HAP-1 (cell line): ENCODE results near the gene KIAA0319L.

ENCODE experiments used
- DNase-seq, 2 experiments: peaks; one replicate each; pipeline ENCODE4 v3.0.0-alpha.2; 2016 to 2020; ENCODE audit warnings: low spot score in 2 of 2
- H3K27me3 ChIP-seq: fragments of 250-450 bp; sonication (Bioruptor Pico); 2 replicates; pipeline ENCODE4 v1.5.1; 2020; ENCODE audit warnings: low read depth, mild to moderate bottlenecking, moderate library complexity
- H3K36me3 ChIP-seq: fragments of 250-450 bp; sonication (Bioruptor Pico); replicated peaks from 2 replicates; pipeline ENCODE4 v1.5.1; 2020; ENCODE audit warnings: mild to moderate bottlenecking
- H3K4me1 ChIP-seq: fragments of 250-450 bp; sonication (Bioruptor Pico); 2 replicates; pipeline ENCODE4 v1.5.1; 2020; ENCODE audit warnings: mild to moderate bottlenecking
- H3K4me3 ChIP-seq: fragments of 250-450 bp; sonication (Bioruptor Pico); 2 replicates; pipeline ENCODE4 v1.5.1; 2020; ENCODE audit warnings: mild to moderate bottlenecking, moderate library complexity
- H3K9me3 ChIP-seq: fragments of 250-450 bp; sonication (Bioruptor Pico); 2 replicates; pipeline ENCODE4 v1.5.1; 2020; ENCODE audit warnings: mild to moderate bottlenecking, moderate library complexity
- in situ Hi-C: fragments of 300-500 bp; cut with MboI; formaldehyde crosslinking; loops from 3 replicates; pipeline ENCODE4 v1.14.3; 2020; ENCODE audit warnings: low sequenced_read_pairs, inconsistent platforms, mixed read lengths

Gene KIAA0319L

DNA sequence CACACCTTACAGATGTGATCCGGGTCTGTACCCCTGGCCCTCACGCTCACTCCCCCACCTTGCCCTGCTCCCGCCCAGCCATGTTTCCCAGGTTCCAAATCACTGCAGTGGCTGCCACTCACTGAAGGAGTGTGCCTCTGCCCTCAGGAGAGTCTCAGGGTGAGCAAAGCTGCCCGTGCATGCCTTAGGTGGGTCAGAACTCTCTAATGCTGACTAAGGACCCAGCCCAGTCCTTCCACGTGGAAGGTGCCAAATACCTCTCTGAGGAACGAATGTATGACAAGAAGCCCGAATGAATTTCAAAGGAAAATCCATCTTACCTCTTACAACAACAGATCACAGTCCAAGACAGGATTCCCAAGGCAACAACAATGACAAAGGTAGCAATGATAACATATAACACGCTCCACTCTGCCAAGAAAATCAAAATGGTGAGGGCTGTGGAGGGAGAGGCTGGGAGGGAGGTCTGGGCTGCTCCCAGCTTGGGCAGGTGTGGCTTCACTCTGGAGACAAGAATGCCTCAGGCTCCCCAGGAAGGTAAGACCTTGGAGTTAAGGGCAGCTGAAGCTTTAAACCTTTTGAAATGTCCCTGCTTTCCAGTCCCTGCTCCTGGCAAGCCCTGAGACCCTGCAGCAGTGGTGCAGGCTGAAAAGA lies 115.2 kb downstream of the KIAA0319L start:
- in situ Hi-C loops: loop anchor here (10.0 kb wide), 1 partner anchor 283 kb away; no protein-coding TSS in a partner anchor
- no peak for DNase-seq
- H3K36me3 ChIP-seq: peaks cover 45% of the 10 kb centered on the region
- H3K27me3 ChIP-seq: no peaks in the 10 kb centered on the region
- no peaks in the 10 kb centered on the region for H3K9me3 ChIP-seq
- H3K4me3 ChIP-seq: no peak overlapping the region
- H3K4me1 ChIP-seq: no peaks in the 10 kb centered on the region

DNA sequence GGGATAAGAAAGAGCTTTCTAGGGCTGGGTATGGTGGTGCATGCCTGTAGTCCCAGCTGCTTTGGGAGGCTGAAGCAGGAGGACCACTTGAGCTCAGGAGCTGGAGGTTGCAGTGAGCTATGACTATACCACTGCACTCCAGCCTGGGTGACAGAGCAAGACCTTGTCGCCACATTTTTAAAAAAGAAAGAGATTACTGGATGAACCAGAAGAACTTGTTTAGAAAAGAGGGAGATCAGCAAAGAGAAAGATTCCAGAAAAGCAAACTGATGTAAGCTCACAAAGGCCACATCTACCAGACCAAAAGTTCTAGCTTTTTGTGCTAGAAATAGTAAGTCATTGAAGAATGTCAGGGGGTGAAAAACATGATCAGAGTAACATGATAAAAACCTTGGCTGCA lies 117.6 kb downstream of the KIAA0319L start:
- Histone ChIP-seq H3K9me3 (no peaks in the 10 kb centered on the region), H3K4me3 (no peak overlapping the region), H3K27me3 (no peaks in the 10 kb centered on the region), H3K4me1 (no peaks in the 10 kb centered on the region), H3K36me3 (peaks cover 58% of the 10 kb centered on the region)
- in situ Hi-C loops: loop anchor here (10.0 kb wide), 1 partner anchor 285 kb away; no protein-coding TSS in a partner anchor
- DNase-seq: no peak

DNA sequence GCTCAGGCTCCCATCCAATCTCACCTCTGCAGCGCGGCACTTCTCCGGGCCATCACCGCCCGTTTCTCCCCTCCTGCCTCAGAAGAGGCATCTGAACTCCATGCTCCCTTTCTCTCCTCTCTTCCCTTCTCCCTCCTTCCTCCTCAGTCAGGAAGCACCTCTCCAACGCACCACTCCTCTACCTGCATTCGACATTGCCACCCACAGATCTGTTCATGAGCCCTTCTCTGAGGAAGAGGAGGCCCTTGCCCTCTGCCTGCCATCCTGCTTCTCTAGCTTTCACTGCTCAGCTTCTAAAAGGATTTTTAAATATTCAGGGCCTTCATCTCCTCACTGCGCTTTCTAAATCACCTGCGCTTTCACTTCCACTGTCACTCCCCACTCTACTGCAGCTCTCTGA lies 120.0 kb downstream of the KIAA0319L start:
- H3K36me3 ChIP-seq: peaks cover 57% of the 10 kb centered on the region
- H3K4me3 ChIP-seq: no peak overlapping the region
- no peaks in the 10 kb centered on the region for H3K9me3 ChIP-seq
- H3K27me3 ChIP-seq: no peaks in the 10 kb centered on the region
- H3K4me1 ChIP-seq: no peaks in the 10 kb centered on the region
- DNase-seq: no peak
- in situ Hi-C loops: no loop called here

DNA sequence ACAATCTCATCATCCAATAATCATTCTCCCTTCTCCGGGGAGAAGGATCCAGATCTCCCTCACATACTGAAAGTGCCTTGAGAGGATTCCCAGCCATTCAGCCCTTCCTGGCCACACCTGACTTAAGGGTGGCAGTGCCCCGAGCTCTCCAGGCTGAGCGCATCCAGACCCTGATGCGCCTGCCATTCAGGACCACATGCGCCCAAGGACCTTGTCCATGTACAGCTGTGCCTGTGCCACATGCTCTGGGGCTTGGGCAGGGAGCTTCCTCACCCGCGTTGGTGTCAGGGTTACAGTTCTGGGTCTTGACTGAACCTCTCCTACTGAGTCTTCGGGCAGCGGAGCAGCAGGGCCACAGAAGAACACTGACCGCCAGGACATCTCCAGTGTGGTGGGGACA lies 121.1 kb downstream of the KIAA0319L start:
- no peaks in the 10 kb centered on the region for H3K4me1 ChIP-seq
- no peaks in the 10 kb centered on the region for H3K9me3 ChIP-seq
- H3K4me3 ChIP-seq: no peak overlapping the region
- in situ Hi-C loops: no loop called here
- peaks cover 49% of the 10 kb centered on the region for H3K36me3 ChIP-seq
- H3K27me3 ChIP-seq: no peaks in the 10 kb centered on the region
- no peak for DNase-seq

GRCh38 chr1:35434703-35435102 lies 122.5 kb downstream of the KIAA0319L start:
- in situ Hi-C loops: no loop called here
- no peak for DNase-seq
- Histone ChIP-seq H3K9me3 (no peaks in the 10 kb centered on the region), H3K27me3 (no peaks in the 10 kb centered on the region), H3K4me1 (no peaks in the 10 kb centered on the region), H3K4me3 (no peak overlapping the region), H3K36me3 (peaks cover 38% of the 10 kb centered on the region)

- in situ Hi-C loops: no loop called here
Measured at GRCh38 chr1:35433714-35434113, 123.5 kb downstream of the KIAA0319L start.

GRCh38 chr1:35432231-35432630 lies 125.0 kb downstream of the KIAA0319L start:
- in situ Hi-C loops: no loop called here
- no peaks in the 10 kb centered on the region for H3K27me3 ChIP-seq
- H3K36me3 ChIP-seq: peaks cover 35% of the 10 kb centered on the region
- no peak for DNase-seq
- H3K4me3 ChIP-seq: no peak overlapping the region
- H3K9me3 ChIP-seq: no peaks in the 10 kb centered on the region
- no peaks in the 10 kb centered on the region for H3K4me1 ChIP-seq

More at GRCh38 chr1:35433714-35434113, 123.5 kb downstream of the KIAA0319L start:
- no peaks in the 10 kb centered on the region for H3K27me3 ChIP-seq
- H3K4me3 ChIP-seq: no peak overlapping the region
- H3K9me3 ChIP-seq: no peaks in the 10 kb centered on the region
- no peaks in the 10 kb centered on the region for H3K4me1 ChIP-seq
- no peak for DNase-seq
- H3K36me3 ChIP-seq: peaks cover 30% of the 10 kb centered on the region

DNA sequence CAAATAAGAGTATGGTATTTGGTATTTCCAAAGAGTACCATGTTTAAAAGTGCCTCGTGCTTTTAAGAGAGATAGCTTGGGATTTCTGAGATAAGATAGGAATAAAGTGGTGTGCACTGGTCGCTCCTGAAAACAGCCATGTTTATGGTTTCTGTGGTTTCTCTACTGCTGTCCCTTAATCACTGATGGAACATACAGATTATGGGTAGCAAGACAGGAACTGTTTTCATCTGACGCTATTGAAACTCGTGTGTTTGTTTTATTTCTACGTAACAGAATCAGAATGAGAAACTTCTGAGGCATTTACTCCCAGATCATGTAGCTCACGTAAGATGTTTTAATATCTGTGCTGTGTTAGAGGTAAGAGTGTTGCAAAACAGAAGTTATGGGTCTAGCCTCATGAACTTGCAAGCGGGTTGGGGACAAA lies 126.0 kb downstream of the KIAA0319L start:
- H3K9me3 ChIP-seq: no peaks in the 10 kb centered on the region
- H3K4me1 ChIP-seq: no peaks in the 10 kb centered on the region
- peaks cover 34% of the 10 kb centered on the region for H3K36me3 ChIP-seq
- DNase-seq: no peak
- no peaks in the 10 kb centered on the region for H3K27me3 ChIP-seq
- no peak overlapping the region for H3K4me3 ChIP-seq
- in situ Hi-C loops: no loop called here

- Histone ChIP-seq H3K4me1 (no peaks in the 10 kb centered on the region), H3K4me3 (no peak overlapping the region), H3K9me3 (no peaks in the 10 kb centered on the region), H3K27me3 (no peaks in the 10 kb centered on the region), H3K36me3 (peaks cover 30% of the 10 kb centered on the region)
- DNase-seq: no peak
- in situ Hi-C loops: no loop called here
Measured at GRCh38 chr1:35430762-35431161, 126.4 kb downstream of the KIAA0319L start.

DNA sequence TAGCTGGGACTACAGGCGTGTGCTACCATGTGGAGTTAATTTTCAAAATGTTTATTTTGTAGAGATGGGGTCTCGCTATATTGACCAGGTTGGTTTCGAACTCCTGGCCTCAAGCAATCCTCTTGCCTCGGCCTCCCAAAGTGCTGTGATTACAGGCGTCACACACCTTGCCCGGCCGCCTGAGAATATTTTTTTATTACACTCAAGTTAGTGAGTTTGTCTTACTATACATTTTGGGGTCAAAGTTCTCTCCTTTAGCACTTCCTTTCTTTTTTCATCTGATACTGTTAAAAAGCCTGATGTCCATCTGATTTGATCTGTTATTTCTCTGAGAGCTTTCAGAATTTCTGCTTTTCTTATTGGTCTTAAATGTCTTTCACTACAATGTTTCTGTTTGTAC lies 128.8 kb downstream of the KIAA0319L start:
- H3K9me3 ChIP-seq: no peaks in the 10 kb centered on the region
- H3K4me3 ChIP-seq: no peak overlapping the region
- H3K27me3 ChIP-seq: no peaks in the 10 kb centered on the region
- no peak for DNase-seq
- H3K36me3 ChIP-seq: peaks cover 20% of the 10 kb centered on the region; the same call in 1 of the 2 replicates
- H3K4me1 ChIP-seq: no peaks in the 10 kb centered on the region
- in situ Hi-C loops: no loop called here

GRCh38 chr1:35426097-35426586 lies 131.1 kb downstream of the KIAA0319L start:
- no peaks in the 10 kb centered on the region for H3K27me3 ChIP-seq
- H3K4me1 ChIP-seq: no peaks in the 10 kb centered on the region
- H3K4me3 ChIP-seq: no peak overlapping the region
- DNase-seq: no peak
- in situ Hi-C loops: no loop called here
- peaks cover 8% of the 10 kb centered on the region; the same call in 1 of the 2 replicates for H3K36me3 ChIP-seq
- no peaks in the 10 kb centered on the region for H3K9me3 ChIP-seq

DNA sequence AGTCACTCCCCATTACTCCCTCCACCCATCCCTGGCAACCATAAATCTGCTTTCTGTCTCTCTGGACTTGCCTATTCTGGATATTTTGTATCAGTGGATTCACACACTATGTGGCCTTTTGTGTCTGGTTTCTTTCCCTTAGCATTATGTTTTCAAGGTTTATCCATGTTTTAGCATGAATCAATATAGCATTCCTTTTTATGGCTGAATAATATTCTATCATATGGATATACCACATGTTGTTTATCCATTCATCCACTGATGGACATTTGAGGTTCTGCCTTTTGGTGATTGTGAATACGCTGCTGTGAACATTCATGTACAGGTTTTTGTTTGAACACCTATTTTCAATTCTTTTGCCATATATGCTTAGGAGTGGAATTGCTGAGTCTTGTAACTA lies 148.3 kb downstream of the KIAA0319L start:
- Histone ChIP-seq H3K27me3 (no peaks in the 10 kb centered on the region), H3K4me3 (no peak overlapping the region), H3K36me3 (peaks cover 32% of the 10 kb centered on the region), H3K4me1 (peaks cover 3% of the 10 kb centered on the region; the same call in 1 of the 2 replicates), H3K9me3 (no peaks in the 10 kb centered on the region)
- in situ Hi-C loops: no loop called here
- no peak for DNase-seq

DNA sequence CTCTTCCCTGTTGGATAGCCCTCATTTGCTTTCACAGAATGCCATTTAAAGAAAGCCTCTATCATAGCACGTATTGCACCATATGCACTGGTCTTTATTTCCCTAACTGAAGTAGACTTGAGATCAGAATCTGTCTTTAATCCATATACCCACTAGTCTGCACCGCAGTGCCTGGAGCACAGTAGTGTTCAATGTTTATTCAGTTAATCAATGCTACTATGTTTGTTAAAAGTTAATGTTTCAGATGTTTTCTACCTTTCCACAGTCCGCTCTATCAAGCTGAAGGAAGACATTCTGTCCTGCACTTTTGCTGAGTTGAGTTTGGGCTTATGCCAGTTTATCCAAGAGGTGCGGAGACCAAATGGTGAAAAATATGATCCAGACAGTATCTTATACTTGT lies 149.5 kb downstream of the KIAA0319L start:
- no peak for DNase-seq
- Histone ChIP-seq H3K27me3 (no peaks in the 10 kb centered on the region), H3K36me3 (peaks cover 37% of the 10 kb centered on the region), H3K4me1 (peaks cover 2% of the 10 kb centered on the region; the same call in 1 of the 2 replicates), H3K9me3 (no peaks in the 10 kb centered on the region), H3K4me3 (no peak overlapping the region)
- in situ Hi-C loops: no loop called here

- no peaks in the 10 kb centered on the region for H3K4me1 ChIP-seq
- H3K4me3 ChIP-seq: no peak overlapping the region
- no peak for DNase-seq
- in situ Hi-C loops: no loop called here
- no peaks in the 10 kb centered on the region for H3K27me3 ChIP-seq
- H3K36me3 ChIP-seq: peaks cover 44% of the 10 kb centered on the region
- H3K9me3 ChIP-seq: no peaks in the 10 kb centered on the region
Measured at GRCh38 chr1:35406103-35406502, 151.1 kb downstream of the KIAA0319L start.
